H1 (cell line): ENCODE data around the gene ELMOD2. TPM values are rescaled to one million over a fixed set of nuclear protein-coding genes. Genes with fewer than 3 reads are reported as not detected.

Experiments used
- ATF2 ChIP-seq: IDR thresholded peaks from 2 replicates; pipeline ENCODE4 v1.6.1; 2012; ENCODE audit warnings: low read length, inconsistent platforms
- CBX5 ChIP-seq: fragments of 300-800, 300-1000 bp; sonication (generic); IDR thresholded peaks from 2 replicates; pipeline ENCODE4 v1.7.1; 2016; ENCODE audit warnings: antibody characterized with exemption, low read length, low read depth
- CHD2 ChIP-seq: IDR thresholded peaks from 2 replicates; pipeline ENCODE4 v1.6.1; 2012; ENCODE audit warnings: low read length, improper control_type of control experiment
- CTBP2 ChIP-seq: IDR thresholded peaks from 2 replicates; pipeline ENCODE4 v1.7.0; 2011; ENCODE audit warnings: borderline replicate concordance, mild to moderate bottlenecking, moderate library complexity, mixed read lengths, low read length; ENCODE audit not compliant: insufficient read depth, insufficient read length
- E2F6 ChIP-seq: IDR thresholded peaks from 2 replicates; pipeline ENCODE4 v1.6.1; 2012; ENCODE audit warnings: inconsistent platforms
- EZH2 ChIP-seq: fragments of 200-600 bp; sonication (generic); IDR thresholded peaks from 2 replicates; pipeline ENCODE4 v1.7.1; 2012; ENCODE audit warnings: low read depth, mild to moderate bottlenecking, moderate library complexity, low read length, inconsistent platforms; ENCODE audit not compliant: severe bottlenecking
- GTF2F1 ChIP-seq: IDR thresholded peaks from 2 replicates; pipeline ENCODE4 v1.6.1; 2012; ENCODE audit warnings: low read depth, low read length, improper control_type of control experiment, borderline replicate concordance
- JUND ChIP-seq: IDR thresholded peaks from 2 replicates; pipeline ENCODE4 v1.6.1; 2011; ENCODE audit warnings: mild to moderate bottlenecking, improper control_type of control experiment, low read length
- KDM1A ChIP-seq: fragments of 200-600, 300-600 bp; sonication (generic); IDR thresholded peaks from 2 replicates; pipeline ENCODE4 v1.7.1; 2016; ENCODE audit warnings: mild to moderate bottlenecking, low read length, borderline replicate concordance
- KDM5A ChIP-seq: fragments of 200-600 bp; IDR thresholded peaks from 2 replicates; pipeline ENCODE4 v1.7.1; 2012; ENCODE audit warnings: mild to moderate bottlenecking, low read length, inconsistent platforms, mixed read lengths
- MAX ChIP-seq: IDR thresholded peaks from 2 replicates; pipeline ENCODE4 v1.6.1; 2012; ENCODE audit warnings: inconsistent platforms
- PHF8 ChIP-seq: fragments of 200-600 bp; sonication (generic); conservative IDR thresholded peaks from 2 replicates; pipeline ENCODE4 v1.7.1; 2012; ENCODE audit warnings: low read depth, mild to moderate bottlenecking, inconsistent platforms, low read length, moderate library complexity
- POLR2AphosphoS5 ChIP-seq: IDR thresholded peaks from 2 replicates; pipeline ENCODE4 v1.6.1; 2011; ENCODE audit warnings: low read depth, low read length
- POU5F1 ChIP-seq: IDR thresholded peaks from 2 replicates; pipeline ENCODE4 v1.6.1; 2011; ENCODE audit warnings: low read depth, mild to moderate bottlenecking, low read length, moderate library complexity
- RAD21 ChIP-seq, 2 experiments: IDR thresholded peaks in 1 of 2; conservative IDR thresholded peaks in 1 of 2; 2 replicates each; pipeline ENCODE4 v1.6.1; 2011; ENCODE audit warnings: low read depth in 2 of 2, low read length in 2 of 2, improper control_type of control experiment in 1 of 2, inconsistent platforms in 1 of 2, mild to moderate bottlenecking in 1 of 2, moderate library complexity in 1 of 2
- RBBP5 ChIP-seq: IDR thresholded peaks from 2 replicates; pipeline ENCODE4 v1.7.1; 2012; ENCODE audit warnings: low read depth, mild to moderate bottlenecking, inconsistent platforms, low read length, moderate library complexity, borderline replicate concordance
- SIX5 ChIP-seq: IDR thresholded peaks from 2 replicates; pipeline ENCODE4 v1.6.1; 2011; ENCODE audit warnings: mild to moderate bottlenecking, low read depth, low read length
- SRF ChIP-seq: IDR thresholded peaks from 2 replicates; pipeline ENCODE4 v1.6.1; 2011; ENCODE audit warnings: mild to moderate bottlenecking, low read depth, low read length, moderate library complexity
- TAF1 ChIP-seq: IDR thresholded peaks from 2 replicates; pipeline ENCODE4 v1.6.1; 2011; ENCODE audit warnings: mild to moderate bottlenecking, low read depth, low read length
- TAF7 ChIP-seq: optimal IDR thresholded peaks from 2 replicates; pipeline ENCODE3; 2011; ENCODE audit warnings: low read depth, mild to moderate bottlenecking, inconsistent platforms, low read length, moderate library complexity, borderline replicate concordance
- YY1 ChIP-seq: IDR thresholded peaks from 2 replicates; pipeline ENCODE4 v1.6.1; 2011; ENCODE audit warnings: low read depth, mild to moderate bottlenecking, low read length
- polyA plus RNA-seq, 7 experiments: library from polyadenylated mRNA; depleted of rRNA in 3 of 7; stranded (reverse) in 5 of 7; unstranded in 2 of 7; fragments of >200 nt in 5 of 7; fragments of 200-250 nt in 2 of 7; gene quantifications; 1 replicate in 5 of 7; 2 replicates in 1 of 7; 4 replicates in 1 of 7; pipeline versions ENCODE4 v1.2.1 to v1.2.3, GENCODE V29; 2011 to 2013; ENCODE audit warnings: missing spikeins in 2 of 7, mixed read lengths in 2 of 7
- total RNA-seq: library from RNA; stranded (reverse); fragmentation: NEBNext Ultra II Directional; extraction: Animal tissue kit (Norgen Biotek cat#: 25700); gene quantifications from 2 replicates; pipeline ENCODE4 v1.2.1, GENCODE V29; 2021

The ELMOD2 gene
- total and polyA plus RNA-seq, 2 of the 8 experiments (the other 6 are each of a cell fraction or from before 2014, with no cell fraction given) = 6.6 to 27.9 TPM

- TF ChIP-seq E2F6 (peak; percentile 72; the same call in 1 of the 2 replicates), CHD2 (0 out of 2 replicates have a peak, but pooled peaks have one; percentile 32), PHF8 (peak; percentile 42; the same call in 1 of the 2 replicates), RBBP5 (peak; percentile 49; the same call in 1 of the 2 replicates), RAD21 (IDR thresholded peaks at IDR 0.05 in 1 of 2, conservative IDR thresholded peaks at IDR 0.05 in 1 of 2; ENCODE audit: low read depth in 2 of 2, low read length in 2 of 2) (no peak), CTBP2 (no peak), EZH2 (peak; percentile 89), KDM1A (no peak), ATF2 (no peak), GTF2F1 (no peak), KDM5A (no peak), TAF1 (peak; percentile 72), JUND (no peak), MAX (peak; percentile 81), YY1 (no peak), POU5F1 (no peak), SRF (no peak), TAF7 (no peak), SIX5 (no peak), POLR2AphosphoS5 (peak; percentile 63; the same call in 1 of the 2 replicates), CBX5 (no peak)
Observed at GRCh38 chr4:140568507-140569306, 44.7 kb downstream of the ELMOD2 start, which contains the start of gene UCP1 (continued).
